Fibroblast of skin of left biceps (primary cell): Measurements from ENCODE around the gene CNTN1.
A peak's percentile ranks its signal among the peaks of the same experiment; 100 is the strongest.

Experiments
- DNase-seq, 2 experiments: peaks; one replicate each; pipeline ENCODE4 v3.0.0-alpha.2; 2013; ENCODE audit warnings: low read depth in 2 of 2

CNTN1 gene

DNA sequence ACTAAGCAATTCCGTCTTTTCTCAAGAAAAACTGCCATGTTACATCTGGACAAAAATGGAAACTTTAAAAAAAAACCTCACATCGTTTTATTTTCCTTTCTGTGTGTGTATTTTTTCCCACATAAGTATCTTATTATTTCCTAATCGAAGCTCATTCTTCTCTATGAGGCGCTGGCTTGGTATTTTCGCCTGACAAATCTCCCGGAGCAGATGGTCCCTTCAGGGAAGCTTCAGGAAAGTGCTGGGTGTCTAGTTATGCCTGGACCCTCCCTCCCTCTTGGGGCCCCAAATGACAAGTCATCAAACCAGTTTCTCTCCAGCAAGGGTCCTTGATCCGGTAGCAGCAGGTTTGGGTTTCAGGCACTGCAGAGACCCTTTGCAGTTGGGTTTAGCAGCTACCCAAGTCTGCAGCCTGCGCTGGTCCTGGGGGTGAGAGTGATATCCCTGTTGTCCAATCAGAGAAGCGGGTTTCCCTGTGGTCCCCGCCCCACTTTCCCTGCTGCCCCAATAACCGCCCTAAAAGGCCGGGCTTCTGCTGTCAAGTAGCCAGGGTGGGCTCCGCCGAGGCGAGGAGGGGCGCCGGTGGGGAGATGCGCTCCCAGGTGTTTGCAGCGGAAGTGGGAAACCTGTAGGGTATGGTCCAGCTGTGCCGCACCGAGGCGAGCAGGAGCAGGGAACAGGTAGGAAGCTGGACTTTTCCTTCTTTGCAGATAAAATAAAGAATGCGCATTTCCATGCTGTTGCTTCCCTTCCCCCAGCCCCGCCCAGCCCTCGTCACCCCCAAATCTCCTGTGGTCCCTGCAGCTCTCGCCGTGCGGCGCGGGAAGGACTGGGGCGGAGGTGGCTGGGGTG is at the start of gene CNTN1:
TSS of gene CNTN1 (plus strand) at position 527 of the 852 bp plus-strand sequence.
- DNase-seq: peak; percentile 21 to 25

DNA sequence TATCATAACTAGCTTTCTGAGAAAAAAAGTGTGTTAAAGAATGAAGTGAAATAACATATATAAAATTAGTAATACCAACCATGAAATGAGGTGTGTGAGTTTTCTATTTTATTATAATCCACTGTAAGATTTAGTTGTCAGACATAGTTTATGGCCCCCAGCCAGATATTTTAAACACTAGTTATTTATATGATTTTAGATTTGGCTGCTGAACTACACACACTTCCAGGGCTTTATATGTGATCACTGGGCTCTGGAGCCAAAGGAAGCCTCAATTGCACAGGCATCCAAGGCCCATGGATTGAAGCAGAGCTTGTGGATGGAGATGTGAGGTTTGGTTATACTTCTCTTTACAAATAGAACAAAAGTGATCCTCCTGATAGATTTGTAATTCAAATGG is 48.7 kb upstream of the CNTN1 start:
- DNase-seq: no peak

DNA sequence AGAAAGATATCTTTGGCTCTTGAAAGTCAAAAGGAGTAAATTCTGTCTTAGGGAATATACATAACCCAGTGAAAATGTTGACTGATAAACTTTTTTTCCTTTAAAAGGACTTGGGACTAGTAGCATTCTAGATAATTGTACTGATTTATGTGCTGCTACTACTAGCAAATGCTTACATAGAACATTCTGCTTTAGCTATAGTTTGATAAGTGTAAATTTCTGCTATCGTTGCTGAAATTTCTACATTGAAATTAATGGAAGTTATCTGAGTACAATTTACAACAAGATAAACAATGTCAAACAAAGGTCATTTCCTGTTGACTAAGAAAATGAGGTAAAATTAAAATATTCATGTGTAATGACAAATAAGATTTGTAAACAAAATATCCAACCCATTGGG is 48.3 kb upstream of the CNTN1 start:
- DNase-seq: no peak

DNA sequence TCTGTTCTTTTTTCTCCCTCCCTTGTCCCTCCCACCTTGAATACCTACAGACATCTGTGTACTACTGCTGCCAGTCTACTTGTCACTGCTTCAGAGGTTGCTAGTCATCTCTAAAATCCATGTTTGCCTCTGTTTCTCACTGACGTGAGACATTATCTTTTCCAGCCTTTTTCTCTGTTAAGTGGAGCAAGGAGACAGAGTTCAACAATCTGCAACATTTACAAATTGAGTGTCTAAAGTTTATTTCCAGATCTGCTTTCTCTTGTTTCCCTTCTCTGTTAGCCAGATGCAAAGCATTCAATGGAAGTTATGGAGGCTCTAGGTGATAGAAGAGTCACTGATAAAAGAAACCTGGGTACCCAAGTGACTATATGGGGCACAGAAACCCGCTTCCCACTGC is 47.5 kb upstream of the CNTN1 start:
- DNase-seq: no peak

DNA sequence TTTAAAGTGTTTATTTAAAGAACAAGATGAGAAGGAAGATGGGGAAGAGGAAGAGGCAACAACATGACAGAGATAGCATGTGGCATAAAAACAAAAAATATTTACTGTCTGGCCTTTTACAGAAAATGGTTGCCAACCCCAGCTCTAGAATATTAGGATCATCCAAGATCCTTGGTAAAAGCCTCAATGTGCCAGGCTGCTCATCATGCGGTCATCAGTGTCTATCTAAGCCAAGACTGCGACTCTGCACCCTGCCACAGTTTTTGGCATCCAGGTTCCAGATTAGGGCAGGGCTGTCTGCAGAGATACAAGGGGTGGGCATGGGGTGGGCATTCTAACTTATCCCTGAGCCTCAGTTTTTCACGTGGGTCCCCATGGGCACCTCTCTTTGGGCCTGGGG is 46.9 kb upstream of the CNTN1 start:
- no peak for DNase-seq

DNA sequence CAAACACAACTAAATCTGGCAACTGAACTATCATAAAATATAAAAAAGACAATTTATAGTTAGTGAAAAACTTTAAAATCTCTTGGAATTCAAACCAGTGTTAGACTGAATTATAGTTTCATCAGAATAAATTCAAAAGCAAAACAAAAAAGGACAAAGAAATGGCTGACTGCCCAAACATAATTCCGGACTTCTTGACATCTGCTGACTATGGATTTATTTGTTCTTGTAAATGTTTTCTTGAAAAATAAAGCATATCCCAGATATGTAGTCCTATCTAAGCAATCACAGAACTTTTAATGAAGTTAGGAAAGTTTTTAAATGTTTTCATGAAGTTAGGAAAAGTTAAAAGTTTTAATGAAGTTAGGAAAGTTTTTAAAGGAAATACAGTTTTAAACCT is 45.8 kb upstream of the CNTN1 start:
- no peak for DNase-seq

DNA sequence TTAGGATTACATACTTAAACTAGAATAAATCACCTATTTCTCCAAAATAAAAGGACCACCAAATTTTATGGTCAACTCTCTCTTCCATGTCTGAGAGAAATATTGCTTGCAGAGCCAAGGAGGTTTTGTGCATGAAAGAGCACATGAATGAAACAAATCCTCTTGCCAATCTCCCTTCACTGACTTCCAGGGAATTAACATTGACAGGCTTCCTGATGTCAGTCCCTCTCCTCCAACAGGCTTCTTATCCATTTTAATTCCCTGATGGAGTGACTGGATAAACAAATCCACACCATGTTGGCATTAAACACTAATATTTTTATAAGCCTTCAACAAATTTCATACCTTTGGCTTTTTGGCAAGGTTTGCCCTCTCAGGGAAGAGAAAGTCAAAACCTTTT is 45.3 kb upstream of the CNTN1 start:
- no peak for DNase-seq

DNA sequence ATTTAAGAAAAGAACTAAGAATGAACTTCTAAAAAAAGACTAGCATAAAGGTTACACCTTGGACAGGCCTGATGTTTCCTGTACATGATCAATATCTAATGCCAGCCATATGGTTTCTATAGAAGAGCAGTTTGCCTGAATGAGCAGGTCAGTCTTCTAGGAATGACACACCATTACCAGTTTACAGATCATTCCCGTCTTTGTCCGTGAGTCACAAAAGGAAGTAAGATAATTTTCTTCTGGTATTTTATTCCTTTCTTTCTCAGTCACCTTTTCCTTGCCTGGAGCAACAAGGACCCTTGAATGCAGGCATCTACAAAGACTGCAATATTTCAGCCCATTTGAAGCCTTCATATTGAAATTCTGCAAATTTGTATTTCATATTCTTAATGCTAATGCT is 44.6 kb upstream of the CNTN1 start:
- no peak for DNase-seq

DNA sequence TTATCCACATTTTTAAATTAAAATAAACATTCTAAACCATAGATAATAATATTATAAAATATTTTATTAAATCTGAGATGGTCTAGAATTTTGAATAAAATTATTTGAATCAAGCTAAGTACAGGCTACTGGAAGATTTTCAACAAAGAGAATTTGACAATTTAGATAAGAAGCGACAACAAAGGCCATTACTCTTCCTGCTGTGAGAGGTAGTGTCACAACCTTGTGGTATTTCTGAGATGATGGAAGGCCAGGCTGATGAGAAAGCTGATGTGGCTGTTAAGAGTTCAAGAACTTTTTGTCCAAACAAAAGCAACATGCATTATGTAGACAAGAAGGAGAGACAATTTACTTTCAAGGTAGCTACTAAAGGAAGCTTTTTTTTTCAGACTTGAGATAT is 43.7 kb upstream of the CNTN1 start:
- no peak for DNase-seq

DNA sequence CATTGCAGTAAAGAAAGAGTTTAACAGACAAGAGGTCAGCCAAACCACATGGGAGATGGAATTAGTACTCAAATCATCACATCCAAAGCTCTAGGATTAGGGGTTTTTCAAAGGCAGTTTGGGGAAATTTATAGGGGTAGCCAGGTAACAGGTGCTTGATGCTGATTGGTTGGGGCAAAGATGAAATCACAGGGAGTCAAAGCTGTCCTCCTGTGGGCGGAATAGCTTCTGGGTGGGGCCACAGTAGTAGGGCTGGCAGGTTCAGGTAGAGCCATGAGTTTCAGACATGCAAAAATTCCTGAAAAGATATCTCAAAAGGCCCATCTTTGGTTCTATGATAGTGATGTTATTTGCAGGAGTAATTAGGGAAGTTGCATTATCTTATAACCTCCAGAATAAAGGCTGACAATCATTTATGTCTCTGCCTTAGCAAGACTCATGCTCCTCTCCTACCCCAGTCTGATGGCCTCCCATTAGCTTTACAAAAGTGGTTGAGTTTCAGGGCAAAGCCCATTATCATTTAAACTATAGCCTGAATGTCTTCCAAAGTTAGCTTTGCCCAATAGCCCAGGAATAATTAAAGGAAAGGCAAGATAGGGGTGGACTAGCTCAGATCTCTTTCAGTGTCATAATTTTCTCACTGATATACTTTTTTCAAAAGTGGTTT is 42.1 kb upstream of the CNTN1 start:
- no peak for DNase-seq

DNA sequence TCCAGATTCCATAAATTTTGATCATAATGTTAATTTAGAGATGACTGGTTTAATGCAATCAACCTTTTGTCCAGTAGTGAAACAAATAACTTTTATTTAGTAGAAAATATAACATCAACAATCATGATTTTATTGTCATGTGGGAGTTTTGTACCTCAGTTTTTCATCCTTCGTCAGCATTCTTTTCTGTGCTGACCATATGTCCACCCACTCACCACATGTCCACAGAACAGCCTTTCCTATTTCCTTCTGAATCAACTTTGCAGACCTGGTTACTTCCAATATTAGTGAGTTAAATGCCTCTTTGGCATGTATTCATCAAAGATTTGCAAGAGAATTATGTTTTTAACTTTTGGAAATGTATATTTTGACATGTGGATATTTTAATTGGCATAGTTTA is 36.8 kb upstream of the CNTN1 start:
- DNase-seq: no peak

DNA sequence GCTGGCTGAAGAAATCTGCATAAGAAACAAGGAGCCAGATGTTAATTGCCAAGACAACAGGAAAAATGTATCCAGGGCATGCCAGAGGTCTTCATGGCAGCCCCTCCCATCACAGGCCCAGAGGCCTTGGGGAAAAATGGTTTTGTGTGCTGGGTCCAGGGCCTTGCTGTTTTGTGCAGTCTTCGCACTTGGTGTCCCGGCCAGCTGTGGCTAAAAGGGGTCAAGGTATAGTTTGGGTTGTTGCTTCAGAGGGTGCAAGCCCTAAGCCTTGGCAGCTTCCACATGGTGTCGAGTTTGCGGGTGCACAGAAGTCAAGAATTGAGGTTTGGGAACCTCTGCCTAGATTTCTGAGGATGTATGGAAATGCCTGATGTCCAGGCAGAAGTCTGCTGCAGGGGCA is 29.9 kb upstream of the CNTN1 start:
- DNase-seq: no peak

DNA sequence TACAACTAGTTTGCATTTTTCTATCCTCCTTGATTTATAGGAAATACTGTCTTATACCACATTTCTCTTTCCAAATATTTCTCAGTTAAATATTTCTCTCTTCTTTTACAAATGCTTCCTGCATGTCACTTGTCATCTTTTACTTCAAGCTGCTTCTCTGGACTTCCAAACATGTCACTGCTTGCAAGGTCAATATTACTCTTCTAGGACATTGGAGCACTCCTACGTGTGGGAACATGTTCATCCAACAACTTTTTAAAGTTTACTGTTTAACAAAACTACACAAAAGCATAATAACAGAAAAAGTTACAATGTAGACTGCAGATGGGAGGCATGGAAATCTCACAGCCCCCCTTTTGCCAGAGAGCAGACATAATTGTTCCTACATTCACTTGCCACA is 28.5 kb upstream of the CNTN1 start:
- no peak for DNase-seq

DNA sequence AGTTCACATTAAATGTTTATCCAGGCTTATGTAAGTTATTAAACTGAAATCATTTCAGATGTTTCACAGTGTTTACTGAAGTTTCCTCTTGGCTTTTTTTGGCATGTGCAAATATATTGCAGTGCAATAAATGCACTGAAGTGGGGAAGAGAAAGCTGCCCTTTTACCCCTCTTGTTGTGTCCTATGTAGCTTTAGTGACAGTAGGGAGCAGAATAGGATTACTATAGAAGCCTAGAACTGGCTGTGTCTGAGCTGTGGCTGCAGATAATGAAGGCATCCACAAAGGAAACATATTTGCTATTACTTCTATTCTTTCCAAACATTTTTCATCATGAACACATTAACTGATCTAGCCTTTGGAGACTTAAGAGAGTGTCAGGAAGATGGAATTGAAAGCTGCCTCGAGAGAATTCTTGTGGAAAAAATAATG is 24.1 kb upstream of the CNTN1 start:
- no peak for DNase-seq

DNA sequence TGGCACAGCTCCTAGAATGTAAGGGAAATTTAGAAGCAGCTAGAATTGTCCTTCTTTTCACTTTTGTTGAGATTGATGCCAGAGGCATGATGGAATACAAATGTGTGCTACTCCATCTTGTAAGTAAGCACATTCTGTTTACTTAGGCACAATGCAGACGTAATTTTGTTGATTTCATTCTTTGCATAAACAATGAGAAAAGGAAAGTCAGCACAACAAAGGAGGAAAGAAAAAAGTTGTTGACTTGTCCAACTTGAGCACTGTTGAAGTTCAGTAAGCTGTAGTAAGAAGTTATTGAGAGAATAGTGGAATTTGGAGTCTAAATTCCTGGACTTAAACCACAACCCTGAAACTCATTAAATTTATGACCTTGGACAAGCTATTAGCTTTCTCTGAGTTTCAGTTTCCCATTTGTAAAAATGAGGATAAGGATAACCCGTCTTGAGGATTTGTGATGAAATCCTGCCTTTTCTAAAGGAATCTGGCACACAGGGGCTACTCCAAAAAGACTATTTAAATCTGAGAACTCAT is 19.4 kb upstream of the CNTN1 start:
- DNase-seq: peak in 1 of 2 experiments; percentile 0

DNA sequence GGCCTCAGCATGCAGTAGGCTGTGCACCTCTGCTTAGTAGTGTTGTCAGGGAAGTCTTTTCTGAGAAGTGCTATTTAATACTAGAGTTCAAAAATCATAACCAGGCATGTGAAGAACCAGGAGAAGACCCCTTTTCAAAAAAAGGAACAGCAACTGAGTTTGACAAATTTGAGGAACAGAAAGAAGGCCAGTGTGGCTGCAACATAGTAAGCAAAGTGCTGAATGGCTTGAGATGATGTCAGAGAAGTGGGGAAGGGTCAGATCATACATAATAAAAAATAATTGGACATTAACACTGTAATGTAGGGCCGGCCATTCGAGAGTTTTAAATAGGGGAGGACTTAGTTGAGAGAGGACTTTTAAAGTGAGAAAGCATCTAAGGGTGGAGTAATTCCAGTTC is 11.1 kb upstream of the CNTN1 start:
- no peak for DNase-seq

DNA sequence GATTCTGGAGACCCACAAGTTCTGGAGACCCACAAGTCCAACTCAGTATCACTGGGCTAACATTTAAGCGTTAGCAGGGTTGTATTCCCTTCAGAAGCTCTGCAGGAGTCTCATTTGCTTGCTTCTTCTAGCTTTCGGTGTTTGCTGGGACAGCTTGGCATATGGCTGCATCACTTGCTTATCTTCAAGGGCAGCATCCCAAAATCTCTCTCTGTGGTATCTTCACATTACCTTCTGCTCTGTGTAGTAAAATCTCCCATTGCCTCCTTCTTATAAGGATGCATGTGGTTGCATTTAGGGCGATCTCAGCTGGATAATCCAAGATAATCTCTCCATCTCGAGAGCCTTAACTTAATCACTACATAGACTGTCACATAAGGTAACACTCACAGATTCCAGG is 7.3 kb upstream of the CNTN1 start:
- DNase-seq: no peak

DNA sequence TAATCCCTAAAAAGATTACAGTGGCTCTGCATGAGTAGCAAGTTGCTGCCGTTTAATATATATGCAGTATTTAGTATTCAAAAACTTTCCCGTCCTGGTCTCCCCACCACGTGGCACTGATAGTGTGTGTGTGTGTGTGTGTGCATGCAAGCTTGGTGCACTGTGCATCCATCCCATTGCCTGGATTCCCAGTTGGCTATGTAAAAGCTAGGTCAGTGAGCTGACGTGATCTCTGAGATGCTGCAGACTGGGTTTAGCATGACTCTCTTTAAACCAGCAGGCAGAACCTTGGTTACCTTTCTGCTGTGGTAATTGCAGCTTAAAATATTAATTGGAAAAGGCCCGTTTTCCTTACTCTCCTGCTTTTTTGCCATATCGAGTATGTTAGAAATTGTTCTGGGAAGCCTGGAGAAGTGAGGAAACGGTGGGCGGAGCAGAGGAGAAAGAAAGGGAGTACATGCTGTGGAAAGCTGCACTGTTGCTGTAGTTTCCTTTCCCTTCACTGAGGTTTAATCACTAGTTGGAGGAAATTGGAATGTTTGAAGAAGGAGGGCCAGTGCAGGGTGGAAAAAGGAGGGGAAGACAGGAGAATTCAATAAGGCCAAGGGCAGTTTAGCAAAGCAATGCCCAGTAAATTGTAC is 4.0 kb upstream of the CNTN1 start:
- DNase-seq: no peak

DNA sequence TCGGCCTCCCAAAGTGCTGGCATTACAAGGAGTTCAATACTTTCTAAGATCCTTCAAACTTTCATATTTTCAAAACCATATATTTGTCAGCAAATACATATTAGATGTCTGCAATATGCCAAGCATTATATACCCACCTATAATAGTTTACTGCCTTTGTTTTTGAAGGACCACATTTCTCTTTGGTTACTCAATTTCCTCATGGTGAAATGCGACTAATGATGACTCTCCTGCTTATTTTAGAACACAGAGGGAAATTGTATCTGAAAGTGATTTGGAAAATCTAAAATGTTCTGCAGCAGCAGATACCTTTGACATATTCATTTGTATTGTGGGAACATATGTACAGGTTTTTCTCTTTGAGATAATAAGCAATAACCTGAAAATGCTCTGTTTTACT is 2.7 kb upstream of the CNTN1 start:
- no peak for DNase-seq

DNA sequence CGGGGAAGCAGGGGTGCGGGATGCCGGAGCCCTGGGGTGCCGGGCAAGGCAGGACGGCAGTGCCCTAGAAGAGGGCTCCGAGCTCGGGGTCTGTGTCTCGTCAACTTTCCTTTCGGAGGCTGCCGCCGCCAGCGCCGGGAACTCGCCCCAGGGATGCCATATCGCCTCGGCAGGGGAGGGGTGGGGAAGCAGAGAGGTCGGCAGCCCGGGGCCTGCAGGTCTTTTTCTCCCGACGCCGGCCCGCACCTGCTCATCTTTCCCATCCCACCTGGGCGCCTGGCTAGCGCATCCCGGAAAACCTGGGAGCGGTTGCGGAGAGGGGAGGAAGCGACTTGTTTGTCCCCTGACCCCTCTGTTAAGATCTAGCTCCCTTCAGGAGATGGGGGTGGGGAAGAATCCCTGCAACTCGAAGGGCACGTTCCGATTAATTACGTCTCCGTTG is 547 bp downstream of the CNTN1 start:
- no peak for DNase-seq

DNA sequence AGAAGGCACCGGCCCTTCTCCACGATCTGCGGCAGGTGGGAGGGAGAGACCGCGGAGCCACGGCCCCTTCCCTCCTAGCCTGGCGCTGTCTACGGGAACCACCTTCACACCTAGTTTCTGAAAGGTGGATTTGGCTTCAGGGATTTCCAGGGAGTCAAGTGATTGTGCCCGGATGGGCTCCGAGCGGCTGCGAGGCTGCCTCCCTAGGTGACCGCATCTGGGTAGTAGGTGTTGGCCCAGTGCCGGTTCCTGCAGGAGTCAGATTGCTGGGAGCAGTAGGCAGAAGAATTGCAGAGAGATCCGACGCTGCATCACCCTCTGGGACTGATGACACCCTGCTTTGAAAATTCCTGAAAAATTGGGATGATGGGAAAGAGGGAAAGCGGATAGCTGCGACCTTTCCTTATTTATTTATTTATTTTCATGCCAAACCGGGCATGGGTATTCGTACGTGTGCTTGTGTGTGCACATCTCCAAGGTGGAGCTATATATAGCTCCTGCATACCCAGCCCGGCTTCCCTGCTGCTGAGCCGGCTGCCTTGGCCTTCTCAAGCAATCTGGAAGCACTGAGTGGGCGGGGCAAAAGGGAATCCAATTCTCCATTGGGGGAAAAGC is 1.1 kb downstream of the CNTN1 start:
- no peak for DNase-seq

DNA sequence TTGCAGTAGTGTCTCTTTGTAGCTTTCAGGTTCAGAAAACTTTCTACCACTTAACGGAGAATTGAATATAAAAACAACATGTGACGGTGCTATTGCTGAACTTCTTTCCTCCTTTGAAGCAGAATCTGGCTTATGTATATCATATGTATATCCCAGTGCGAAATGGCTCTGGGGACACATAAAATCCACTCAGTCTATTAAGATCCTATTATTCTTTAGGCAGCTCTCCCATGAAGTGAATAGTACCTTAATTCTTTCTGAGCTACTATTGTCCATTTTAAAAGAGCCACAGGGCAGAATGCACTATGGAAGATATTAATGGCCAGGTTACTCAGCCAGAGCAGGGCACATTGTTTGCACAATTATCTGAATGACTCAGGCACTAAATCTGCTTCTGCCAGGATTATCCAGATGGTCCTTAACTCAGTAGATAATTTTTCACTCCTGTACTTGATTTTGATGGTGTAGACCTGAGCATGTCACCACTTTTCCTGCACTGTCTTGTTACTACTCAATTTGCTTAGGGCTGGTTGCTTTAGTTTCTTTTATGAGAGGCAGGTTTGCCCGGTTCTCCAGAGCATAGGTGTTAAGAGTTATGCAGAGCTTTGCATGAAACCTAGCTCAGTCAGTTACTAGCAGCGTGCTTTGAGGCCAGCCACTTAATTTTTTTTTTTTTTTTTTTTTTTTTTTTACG is 5.5 kb downstream of the CNTN1 start:
- DNase-seq: no peak
